Measurements from ENCODE around the gene TSG101.
A peak's percentile ranks its signal among the peaks of the same experiment; 100 is the strongest.

TSG101 gene

GRCh38 chr11:18498039-18498438 lies 28.7 kb downstream of the TSG101 start:
- FAIRE-seq (no peak), DNase-seq (ENCODE audit: insufficient read length, low spot score) (no peak)
- TF ChIP-seq TAF1 (IDR thresholded peaks at IDR 0.05; ENCODE audit: low read depth, low read length) (no peak), POLR2A (IDR thresholded peaks at IDR 0.05; ENCODE audit: low read depth, low read length) (no peak), PAX5 (IDR thresholded peaks at IDR 0.05; ENCODE audit: insufficient read depth, low read length, severe bottlenecking) (no peak), POU2F2 (IDR thresholded peaks at IDR 0.05; ENCODE audit: low read depth, low read length) (no peak), POLR2AphosphoS5 (IDR thresholded peaks at IDR 0.05; ENCODE audit: low read depth, low read length) (no peak), SPI1 (IDR thresholded peaks at IDR 0.05; ENCODE audit: low read depth, low read length) (no peak)

GRCh38 chr11:18495703-18496102 lies 31.0 kb downstream of the TSG101 start:
- no peak for TF ChIP-seq POLR2A (IDR thresholded peaks at IDR 0.05; ENCODE audit: low read depth, low read length)
- TF ChIP-seq POU2F2 (IDR thresholded peaks at IDR 0.05; ENCODE audit: low read depth, low read length): no peak
- no peak for TF ChIP-seq TAF1 (IDR thresholded peaks at IDR 0.05; ENCODE audit: low read depth, low read length)
- no peak for TF ChIP-seq SPI1 (IDR thresholded peaks at IDR 0.05; ENCODE audit: low read depth, low read length)
- no peak for TF ChIP-seq POLR2AphosphoS5 (IDR thresholded peaks at IDR 0.05; ENCODE audit: low read depth, low read length)
- TF ChIP-seq PAX5 (IDR thresholded peaks at IDR 0.05; ENCODE audit: insufficient read depth, low read length, severe bottlenecking): no peak
- DNase-seq (ENCODE audit: insufficient read length, low spot score): no peak
- peak; percentile 26 for FAIRE-seq

GRCh38 chr11:18495271-18495670 lies 31.5 kb downstream of the TSG101 start:
- DNase-seq (ENCODE audit: insufficient read length, low spot score) (no peak), FAIRE-seq (no peak)
- no peak for TF ChIP-seq PAX5 (IDR thresholded peaks at IDR 0.05; ENCODE audit: insufficient read depth, low read length, severe bottlenecking)
- TF ChIP-seq TAF1 (IDR thresholded peaks at IDR 0.05; ENCODE audit: low read depth, low read length): no peak
- no peak for TF ChIP-seq POLR2AphosphoS5 (IDR thresholded peaks at IDR 0.05; ENCODE audit: low read depth, low read length)
- TF ChIP-seq POU2F2 (IDR thresholded peaks at IDR 0.05; ENCODE audit: low read depth, low read length): no peak
- TF ChIP-seq SPI1 (IDR thresholded peaks at IDR 0.05; ENCODE audit: low read depth, low read length): no peak
- TF ChIP-seq POLR2A (IDR thresholded peaks at IDR 0.05; ENCODE audit: low read depth, low read length): no peak

- no peak for DNase-seq (ENCODE audit: insufficient read length, low spot score)
- TF ChIP-seq POLR2A (IDR thresholded peaks at IDR 0.05; ENCODE audit: low read depth, low read length) (no peak), PAX5 (IDR thresholded peaks at IDR 0.05; ENCODE audit: insufficient read depth, low read length, severe bottlenecking) (no peak), SPI1 (IDR thresholded peaks at IDR 0.05; ENCODE audit: low read depth, low read length) (no peak), POLR2AphosphoS5 (IDR thresholded peaks at IDR 0.05; ENCODE audit: low read depth, low read length) (no peak), TAF1 (IDR thresholded peaks at IDR 0.05; ENCODE audit: low read depth, low read length) (no peak), POU2F2 (IDR thresholded peaks at IDR 0.05; ENCODE audit: low read depth, low read length) (no peak)
- FAIRE-seq: no peak
Measured at GRCh38 chr11:18493310-18493709, 33.4 kb downstream of the TSG101 start.

GRCh38 chr11:18492888-18493287 lies 33.9 kb downstream of the TSG101 start:
- no peak for FAIRE-seq
- DNase-seq (ENCODE audit: insufficient read length, low spot score): no peak
- TF ChIP-seq SPI1 (IDR thresholded peaks at IDR 0.05; ENCODE audit: low read depth, low read length): no peak
- TF ChIP-seq PAX5 (IDR thresholded peaks at IDR 0.05; ENCODE audit: insufficient read depth, low read length, severe bottlenecking): no peak
- TF ChIP-seq POLR2AphosphoS5 (IDR thresholded peaks at IDR 0.05; ENCODE audit: low read depth, low read length): no peak
- TF ChIP-seq POLR2A (IDR thresholded peaks at IDR 0.05; ENCODE audit: low read depth, low read length): no peak
- no peak for TF ChIP-seq TAF1 (IDR thresholded peaks at IDR 0.05; ENCODE audit: low read depth, low read length)
- no peak for TF ChIP-seq POU2F2 (IDR thresholded peaks at IDR 0.05; ENCODE audit: low read depth, low read length)

- DNase-seq (ENCODE audit: insufficient read length, low spot score): no peak
- FAIRE-seq: no peak
- TF ChIP-seq POU2F2 (IDR thresholded peaks at IDR 0.05; ENCODE audit: low read depth, low read length): no peak
- TF ChIP-seq TAF1 (IDR thresholded peaks at IDR 0.05; ENCODE audit: low read depth, low read length): no peak
- TF ChIP-seq POLR2AphosphoS5 (IDR thresholded peaks at IDR 0.05; ENCODE audit: low read depth, low read length): no peak
- no peak for TF ChIP-seq PAX5 (IDR thresholded peaks at IDR 0.05; ENCODE audit: insufficient read depth, low read length, severe bottlenecking)
- no peak for TF ChIP-seq SPI1 (IDR thresholded peaks at IDR 0.05; ENCODE audit: low read depth, low read length)
- no peak for TF ChIP-seq POLR2A (IDR thresholded peaks at IDR 0.05; ENCODE audit: low read depth, low read length)
Measured at GRCh38 chr11:18491924-18492323, 34.8 kb downstream of the TSG101 start.

GRCh38 chr11:18490736-18491485 lies 35.8 kb downstream of the TSG101 start:
- DNase-seq (ENCODE audit: insufficient read length, low spot score) (no peak), FAIRE-seq (peak; percentile 45)
- TF ChIP-seq POLR2A (IDR thresholded peaks at IDR 0.05; ENCODE audit: low read depth, low read length) (no peak), SPI1 (IDR thresholded peaks at IDR 0.05; ENCODE audit: low read depth, low read length) (no peak), TAF1 (IDR thresholded peaks at IDR 0.05; ENCODE audit: low read depth, low read length) (no peak), POU2F2 (IDR thresholded peaks at IDR 0.05; ENCODE audit: low read depth, low read length) (no peak), POLR2AphosphoS5 (IDR thresholded peaks at IDR 0.05; ENCODE audit: low read depth, low read length) (no peak)

- DNase-seq (ENCODE audit: insufficient read length, low spot score): no peak
- TF ChIP-seq POU2F2 (IDR thresholded peaks at IDR 0.05; ENCODE audit: low read depth, low read length) (no peak), TAF1 (IDR thresholded peaks at IDR 0.05; ENCODE audit: low read depth, low read length) (no peak), SPI1 (IDR thresholded peaks at IDR 0.05; ENCODE audit: low read depth, low read length) (no peak), PAX5 (IDR thresholded peaks at IDR 0.05; ENCODE audit: insufficient read depth, low read length, severe bottlenecking) (no peak), POLR2AphosphoS5 (IDR thresholded peaks at IDR 0.05; ENCODE audit: low read depth, low read length) (no peak), POLR2A (IDR thresholded peaks at IDR 0.05; ENCODE audit: low read depth, low read length) (no peak)
- FAIRE-seq: no peak
Measured at GRCh38 chr11:18490319-18490718, 36.4 kb downstream of the TSG101 start.

GRCh38 chr11:18485913-18486528 lies 40.7 kb downstream of the TSG101 start:
- FAIRE-seq: peak; percentile 76
- no peak for DNase-seq (ENCODE audit: insufficient read length, low spot score)
- TF ChIP-seq TAF1 (IDR thresholded peaks at IDR 0.05; ENCODE audit: low read depth, low read length) (no peak), POU2F2 (IDR thresholded peaks at IDR 0.05; ENCODE audit: low read depth, low read length) (no peak), POLR2A (IDR thresholded peaks at IDR 0.05; ENCODE audit: low read depth, low read length) (no peak), SPI1 (IDR thresholded peaks at IDR 0.05; ENCODE audit: low read depth, low read length) (peak; percentile 40; the same call in 1 of the 2 replicates)
